CD4-positive, alpha-beta T cell treated with Interleukin-4 for 4 hours (primary cell): Measurements from ENCODE around the gene CEACAM16.
A peak's percentile ranks its signal among the peaks of the same experiment; 100 is the strongest.
"Not testable (repeated sequence)": the region's sequence is repeated elsewhere in the genome, so short reads cannot be mapped to it uniquely, and the experiment has no call there.

ENCODE experiments used
- DNase-seq: peaks from one replicate; pipeline ENCODE4 v3.0.0-alpha.2; 2020

CEACAM16 gene, protein sequence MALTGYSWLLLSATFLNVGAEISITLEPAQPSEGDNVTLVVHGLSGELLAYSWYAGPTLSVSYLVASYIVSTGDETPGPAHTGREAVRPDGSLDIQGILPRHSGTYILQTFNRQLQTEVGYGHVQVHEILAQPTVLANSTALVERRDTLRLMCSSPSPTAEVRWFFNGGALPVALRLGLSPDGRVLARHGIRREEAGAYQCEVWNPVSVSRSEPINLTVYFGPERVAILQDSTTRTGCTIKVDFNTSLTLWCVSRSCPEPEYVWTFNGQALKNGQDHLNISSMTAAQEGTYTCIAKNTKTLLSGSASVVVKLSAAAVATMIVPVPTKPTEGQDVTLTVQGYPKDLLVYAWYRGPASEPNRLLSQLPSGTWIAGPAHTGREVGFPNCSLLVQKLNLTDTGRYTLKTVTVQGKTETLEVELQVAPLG

DNA sequence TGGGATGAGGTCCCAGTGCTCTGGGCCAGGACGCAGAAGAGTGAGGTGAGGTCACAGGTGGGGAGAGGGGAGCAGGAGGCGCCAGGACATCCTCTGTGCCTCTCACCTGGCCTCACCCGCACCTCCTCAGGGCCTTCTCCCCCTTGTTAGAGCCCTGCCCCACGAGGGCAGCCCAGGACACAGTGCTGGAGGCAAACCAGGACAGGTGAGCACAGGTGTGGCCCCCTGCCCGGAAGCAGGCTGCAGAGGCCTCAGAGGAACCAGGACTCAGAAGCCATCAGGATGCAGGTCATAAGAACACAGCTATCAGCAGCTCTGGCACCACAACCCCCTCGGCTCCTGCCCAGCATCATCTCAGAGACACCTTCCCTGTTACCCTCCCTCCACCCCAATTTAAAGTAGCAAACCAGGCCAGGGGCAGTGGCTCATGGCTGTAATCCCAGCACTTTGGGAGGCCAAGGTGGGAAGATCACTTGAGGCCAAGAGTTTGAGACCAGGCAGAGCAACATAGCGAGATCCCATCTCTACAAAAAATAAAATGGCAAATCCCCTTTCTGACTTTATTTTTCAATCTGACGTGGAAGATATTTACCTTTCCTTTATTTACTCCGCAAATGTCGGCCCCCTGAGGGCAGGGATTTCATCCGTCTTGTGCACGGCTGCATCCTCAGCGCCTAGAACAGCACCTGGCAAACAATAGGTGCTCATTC is at the start of gene CEACAM16:
TSS of gene CEACAM16 (plus strand) at position 660 of the 710 bp plus-strand sequence. CDS start 2,306 bp downstream, outside the sequence.
- DNase-seq: no peak

DNA sequence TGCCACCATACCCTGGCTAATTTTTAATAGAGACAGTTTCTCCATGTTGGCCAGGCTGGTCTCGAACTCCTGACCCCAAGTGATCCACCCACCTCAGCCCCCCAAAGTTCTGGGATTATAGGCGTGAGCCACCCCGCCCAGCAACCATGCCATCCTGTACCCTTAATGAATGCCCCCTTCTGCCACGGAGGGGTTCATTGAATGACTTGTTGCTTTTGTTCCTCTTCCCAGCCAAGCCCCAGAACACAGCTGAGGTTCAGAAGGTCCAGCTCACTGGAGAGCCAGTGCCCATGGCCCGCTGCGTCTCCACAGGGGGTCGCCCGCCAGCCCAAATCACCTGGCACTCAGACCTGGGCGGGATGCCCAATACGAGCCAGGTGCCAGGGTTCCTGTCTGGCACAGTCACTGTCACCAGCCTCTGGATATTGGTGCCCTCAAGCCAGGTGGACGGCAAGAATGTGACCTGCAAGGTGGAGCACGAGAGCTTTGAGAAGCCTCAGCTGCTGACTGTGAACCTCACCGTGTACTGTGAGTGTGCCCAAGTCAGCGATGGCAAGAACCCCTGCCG is 49.3 kb upstream of the CEACAM16 start:
- DNase-seq: no peak

DNA sequence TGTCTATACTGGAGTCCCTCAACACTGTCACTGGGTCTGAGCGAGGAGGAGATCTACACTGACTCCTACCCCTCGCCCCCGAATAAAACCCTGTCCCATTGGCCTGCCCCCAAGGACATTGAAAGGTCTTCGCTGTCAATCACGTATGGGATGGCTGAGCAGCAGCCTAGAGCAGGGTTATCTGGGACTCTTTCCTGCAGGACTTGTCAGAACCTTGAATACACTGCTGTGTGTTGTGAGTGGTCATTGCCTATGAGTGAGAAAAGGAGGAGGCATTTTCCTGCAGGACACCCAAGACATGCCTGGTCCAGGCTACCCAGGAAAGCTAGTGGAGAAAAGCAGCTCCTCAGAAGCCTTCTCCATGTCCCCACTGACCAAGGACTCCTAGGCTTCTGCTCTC is 45.6 kb upstream of the CEACAM16 start:
- no peak for DNase-seq

DNA sequence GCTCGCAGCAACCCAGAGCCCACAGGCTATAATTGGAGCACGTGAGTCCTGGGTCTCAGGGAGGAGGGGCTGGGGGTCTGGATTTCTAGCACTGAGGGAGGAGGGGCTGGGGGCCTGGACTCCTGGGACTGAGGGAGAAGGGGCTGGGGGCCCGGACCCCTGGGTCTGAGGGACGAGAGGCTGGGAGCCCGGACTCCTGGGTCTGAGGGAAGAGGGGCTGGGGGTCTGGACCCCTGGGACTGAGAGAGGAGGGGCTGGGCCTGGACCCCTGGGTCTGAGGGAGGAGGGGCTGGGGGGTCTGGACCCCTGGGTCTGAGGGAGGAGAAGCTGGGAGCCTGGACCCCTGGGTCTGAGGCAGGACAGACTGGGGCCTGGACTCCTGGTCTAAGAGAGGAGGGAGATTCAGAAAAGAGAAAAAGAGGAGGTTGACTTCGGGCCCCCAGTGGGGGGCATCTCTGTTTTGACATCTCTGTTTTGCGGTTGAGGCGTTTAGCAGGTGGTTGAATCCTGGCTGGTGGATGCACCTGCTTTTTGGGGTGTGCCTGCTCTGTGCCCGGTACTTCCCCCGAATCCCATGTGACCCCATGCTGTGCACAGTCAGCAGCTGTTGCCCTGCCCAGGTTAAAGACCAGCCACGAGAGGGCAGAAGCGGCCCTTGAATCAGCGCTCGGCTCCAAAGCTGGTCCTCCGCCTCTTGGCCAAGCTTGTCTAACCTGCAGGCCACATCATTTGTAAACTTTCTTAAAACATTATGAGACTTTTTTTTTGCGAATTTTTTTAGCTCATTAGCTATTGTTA is 44.8 kb upstream of the CEACAM16 start:
- DNase-seq: peak; percentile 72

DNA sequence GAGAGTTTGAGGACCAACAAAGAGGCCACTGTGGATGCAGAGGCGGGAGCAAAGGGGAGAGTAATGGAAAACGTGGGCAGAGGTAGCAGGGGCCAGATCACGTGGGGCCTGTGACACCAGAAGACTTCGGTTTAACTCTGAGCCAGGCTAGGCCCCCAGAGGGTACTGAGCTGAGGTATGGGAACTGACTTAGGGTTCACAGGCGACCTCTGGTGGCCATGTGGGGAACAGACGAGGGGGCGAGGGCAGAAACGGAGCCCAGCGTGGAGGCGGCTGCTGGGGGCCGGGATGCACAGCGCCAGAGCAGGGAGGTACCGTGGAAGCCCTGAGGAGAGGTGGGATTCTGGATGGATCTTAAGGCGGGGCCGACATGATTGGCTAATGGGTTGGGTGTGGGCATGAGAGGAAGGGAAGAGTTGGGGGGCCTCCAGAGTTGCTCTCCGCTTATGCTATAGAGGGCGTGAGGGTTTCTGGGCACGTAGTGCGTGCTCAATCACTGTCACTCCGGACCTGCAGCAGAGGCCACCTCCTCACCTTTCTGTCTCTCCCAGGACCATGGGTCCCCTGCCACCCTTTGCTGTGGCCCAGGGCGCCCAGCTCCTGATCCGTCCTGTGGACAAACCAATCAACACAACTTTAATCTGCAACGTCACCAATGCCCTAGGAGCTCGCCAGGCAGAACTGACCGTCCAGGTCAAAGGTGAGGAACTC is 41.6 kb upstream of the CEACAM16 start:
- DNase-seq: peak; percentile 45

DNA sequence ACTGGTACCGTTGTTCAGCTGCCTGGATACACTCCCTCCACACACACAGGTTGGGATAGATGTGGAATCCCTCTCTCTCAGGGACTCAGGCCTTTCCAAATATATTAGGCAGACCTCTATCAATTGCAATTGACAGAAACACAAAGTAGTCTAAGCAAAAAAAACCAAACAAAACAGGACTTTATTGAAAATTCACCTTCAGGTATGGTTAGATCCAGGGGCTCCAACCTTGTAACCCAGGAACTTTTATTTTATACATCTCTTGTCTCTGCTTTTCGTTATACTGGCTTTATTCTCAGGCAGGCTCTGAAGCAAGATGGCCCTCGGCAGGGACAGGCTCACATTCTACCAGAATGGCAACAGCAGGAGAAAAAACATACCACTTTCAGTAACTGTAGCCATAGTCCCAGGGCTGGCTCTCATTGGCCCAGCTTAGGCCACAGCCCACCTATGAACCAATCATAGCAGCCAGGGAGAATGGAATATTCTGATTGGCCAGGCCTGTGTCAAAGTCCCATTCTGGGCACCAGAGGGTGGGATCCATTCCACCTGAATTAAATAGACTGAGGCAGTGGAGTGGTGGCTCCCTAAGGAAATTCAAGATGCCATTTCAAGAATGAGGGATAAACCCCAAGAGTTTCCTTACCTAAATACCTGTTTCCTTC is 40.8 kb upstream of the CEACAM16 start:
- DNase-seq: no peak

DNA sequence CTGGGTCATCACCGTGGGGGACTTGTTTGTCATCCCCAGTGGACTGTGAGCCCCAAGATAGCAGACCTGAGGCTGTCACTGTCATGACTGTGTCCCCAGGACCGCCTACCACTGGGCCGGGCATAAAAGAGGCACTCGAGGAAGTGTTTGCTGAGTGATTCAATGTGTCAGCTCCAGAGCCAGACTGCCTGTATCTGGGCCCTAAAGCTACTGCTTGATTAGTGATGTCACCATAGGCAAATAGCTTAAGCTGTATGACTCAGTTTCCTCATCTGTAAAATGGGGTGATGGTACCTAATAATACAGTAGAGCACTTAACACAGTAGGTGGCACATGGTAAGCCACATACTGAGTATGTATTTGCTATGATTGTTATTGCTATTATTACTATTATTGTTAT is 38.9 kb upstream of the CEACAM16 start:
- no peak for DNase-seq

DNA sequence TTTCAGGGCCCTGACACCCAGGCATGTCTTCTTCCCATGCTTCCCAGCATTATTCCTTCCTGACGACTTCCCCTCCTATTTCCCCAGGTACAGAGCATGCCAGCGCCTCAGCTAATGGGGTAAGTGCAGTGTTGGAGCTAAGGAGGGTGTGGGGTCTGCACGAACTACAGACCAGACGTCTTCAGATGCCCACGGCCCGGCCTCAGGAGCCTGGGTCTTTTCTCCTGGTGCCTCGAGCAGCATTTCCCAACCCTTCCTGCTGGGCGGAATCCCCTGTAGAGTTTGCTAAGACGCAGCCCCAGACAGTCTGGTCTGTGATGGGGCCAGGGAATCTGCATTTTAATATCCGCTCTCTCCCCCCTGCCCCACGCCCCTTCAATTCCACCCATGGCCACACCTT is 37.7 kb upstream of the CEACAM16 start:
- DNase-seq: no peak

DNA sequence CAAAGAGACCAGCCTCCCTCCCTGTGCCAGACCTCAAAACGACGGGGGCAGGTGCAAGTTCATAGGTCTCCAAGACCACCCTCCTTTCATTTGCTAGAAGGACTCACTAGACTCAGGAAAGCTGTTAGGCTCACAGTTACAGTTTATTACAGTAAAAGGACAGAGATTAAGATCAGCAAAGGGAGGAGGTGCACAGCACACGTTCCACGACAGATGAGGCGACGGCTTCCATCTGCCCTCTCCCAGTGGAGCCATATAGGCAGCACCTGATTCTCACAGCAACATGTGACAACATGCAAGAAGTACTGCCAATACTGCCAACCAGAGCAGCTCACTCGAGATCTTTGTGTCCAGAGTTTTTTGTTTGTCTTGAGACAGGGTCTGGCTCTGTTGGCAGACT is 37.0 kb upstream of the CEACAM16 start:
- no peak for DNase-seq

DNA sequence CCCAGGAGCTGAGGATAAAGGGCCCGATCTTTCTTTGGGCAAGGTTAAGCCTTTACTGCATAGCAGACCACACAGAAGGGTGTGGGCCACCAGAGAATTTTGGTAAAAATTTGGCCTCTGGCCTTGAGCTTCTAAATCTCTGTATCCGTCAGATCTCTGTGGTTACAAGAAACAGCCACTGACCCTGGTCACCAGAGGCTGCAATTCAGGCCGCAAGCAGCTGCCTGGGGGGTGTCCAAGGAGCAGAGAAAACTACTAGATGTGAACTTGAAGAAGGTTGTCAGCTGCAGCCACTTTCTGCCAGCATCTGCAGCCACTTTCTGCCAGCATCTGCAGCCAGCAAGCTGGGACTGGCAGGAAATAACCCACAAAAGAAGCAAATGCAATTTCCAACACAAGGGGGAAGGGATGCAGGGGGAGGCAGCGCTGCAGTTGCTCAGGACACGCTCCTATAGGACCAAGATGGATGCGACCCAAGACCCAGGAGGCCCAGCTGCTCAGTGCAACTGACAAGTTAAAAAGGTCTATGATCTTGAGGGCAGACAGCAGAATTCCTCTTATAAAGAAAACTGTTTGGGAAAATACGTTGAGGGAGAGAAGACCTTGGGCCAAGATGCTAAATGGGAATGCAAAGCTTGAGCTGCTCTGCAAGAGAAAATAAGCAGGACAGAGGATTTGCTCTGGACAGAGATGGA is 36.1 kb upstream of the CEACAM16 start:
- DNase-seq: no peak

DNA sequence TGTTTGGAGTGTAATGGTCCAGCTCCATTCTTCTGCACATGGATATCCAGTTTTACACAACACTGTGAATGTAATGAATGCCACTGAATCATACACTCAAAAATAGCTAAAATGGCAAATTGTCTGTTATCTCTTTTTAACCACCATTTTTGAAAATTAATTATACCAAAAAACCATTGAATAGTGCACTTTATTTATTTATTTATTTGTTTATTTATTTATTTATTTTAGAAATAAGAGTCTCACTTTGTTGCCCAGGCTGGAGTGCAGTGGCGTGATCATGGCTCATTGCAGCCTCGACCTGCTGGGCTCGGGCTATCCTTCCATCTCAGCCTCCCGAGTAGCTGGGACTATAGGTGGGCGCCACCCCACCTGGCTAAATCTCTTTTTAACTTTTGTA is 35.0 kb upstream of the CEACAM16 start:
- no peak for DNase-seq

DNA sequence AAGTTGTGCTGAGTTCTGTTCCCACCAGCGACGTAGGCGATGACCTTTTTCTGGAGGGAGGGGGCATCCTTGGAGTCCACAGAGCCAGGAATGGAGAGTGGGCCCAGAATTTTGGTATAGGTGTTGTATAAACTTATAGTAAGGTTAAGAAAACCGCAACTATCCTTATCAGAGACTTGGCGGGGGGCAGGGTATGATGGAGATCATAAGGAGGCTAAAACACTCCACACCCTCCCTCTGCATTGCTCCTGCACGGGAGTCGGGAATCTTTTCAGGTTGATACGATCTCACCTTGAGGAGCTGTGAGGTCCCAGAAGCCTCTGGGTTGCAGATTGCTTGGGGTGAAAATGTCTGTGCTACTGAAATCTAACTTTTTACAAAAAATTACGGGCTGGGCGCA is 34.0 kb upstream of the CEACAM16 start:
- DNase-seq: no peak

DNA sequence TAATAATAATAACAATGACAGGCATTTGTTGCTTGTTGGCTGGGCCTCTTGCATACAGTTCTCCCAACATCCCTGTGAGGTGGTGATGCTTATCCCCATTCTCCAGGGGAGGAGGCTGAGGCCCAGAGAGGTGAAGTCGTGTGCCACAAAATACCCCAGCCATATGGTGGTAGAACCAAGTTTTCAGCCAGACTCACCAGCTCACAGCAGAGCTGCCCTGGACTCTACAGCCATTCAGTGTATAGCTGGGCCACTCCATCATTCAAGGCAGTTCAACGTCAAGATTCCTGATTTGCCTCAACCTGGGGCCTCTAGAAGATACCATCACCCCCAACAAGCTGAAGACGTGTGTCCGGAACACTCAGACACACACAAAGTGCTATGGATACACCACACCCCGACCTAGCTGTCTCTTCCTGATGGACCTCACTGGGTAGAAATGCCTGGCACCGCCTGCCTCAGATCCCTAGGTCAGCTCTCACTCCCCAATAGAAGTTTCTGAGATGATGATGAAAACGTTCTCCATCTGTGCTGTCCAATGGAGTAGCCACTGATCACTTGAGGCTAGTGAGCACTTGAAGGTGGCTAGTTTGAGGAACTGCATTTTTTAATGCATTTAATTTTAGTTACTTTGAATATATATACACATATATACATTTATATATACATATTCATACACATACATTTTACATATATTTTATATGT is 31.9 kb upstream of the CEACAM16 start:
- no peak for DNase-seq

DNA sequence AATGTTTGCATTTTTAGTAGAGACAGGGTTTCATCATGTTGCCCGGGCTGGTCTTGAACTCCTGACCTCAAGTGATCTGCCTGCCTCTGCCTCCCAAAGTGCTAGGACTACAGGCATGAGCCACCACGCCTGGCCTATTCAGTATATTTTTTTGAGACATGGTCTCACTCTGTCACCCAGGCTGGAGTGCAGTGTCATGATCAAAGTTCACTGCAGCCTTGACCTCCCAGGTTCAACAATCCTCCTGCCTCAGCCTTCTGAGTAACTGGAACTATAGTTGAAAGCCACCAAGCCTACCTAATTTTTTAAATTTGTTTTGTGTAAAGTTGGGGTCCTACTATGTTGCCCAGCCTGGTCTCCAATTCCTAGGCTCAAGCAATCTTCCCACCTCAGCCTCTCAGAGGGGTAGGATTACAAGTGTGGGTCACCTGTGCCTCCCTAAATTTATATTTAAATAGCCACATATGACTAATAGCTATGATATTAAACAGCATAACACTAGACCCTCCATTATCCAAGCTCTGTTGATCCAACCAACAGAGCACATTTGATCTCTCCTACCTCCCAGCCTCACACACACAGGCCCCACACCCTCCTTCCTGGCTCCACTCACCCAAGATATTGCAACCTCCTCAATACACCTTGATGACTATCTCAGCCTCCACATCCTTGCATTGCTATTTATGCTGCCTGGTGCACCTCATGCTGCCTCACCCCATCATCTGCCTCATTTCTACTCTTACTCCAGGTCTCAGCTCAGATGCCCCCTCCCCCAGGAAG is 29.8 kb upstream of the CEACAM16 start:
- DNase-seq: no peak

DNA sequence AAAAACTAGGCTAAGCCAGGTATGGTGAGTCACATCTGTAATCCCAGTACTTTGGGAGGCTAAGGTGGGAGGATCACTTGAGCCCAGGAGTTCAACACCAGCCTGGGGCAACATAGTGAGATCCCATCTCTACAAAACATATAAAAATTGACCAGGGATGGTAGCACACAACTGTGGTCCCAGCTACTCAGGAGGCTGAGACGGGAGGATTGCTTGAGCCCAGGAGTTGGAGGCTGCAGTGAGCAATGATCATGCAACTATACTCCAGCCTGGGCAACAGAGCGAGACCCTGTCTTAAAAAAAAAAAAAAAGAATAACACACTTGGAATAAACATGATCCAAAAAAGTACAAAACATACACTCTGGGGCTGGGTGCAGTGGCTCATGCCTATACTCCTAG is 28.9 kb upstream of the CEACAM16 start:
- not testable (repeated sequence) for DNase-seq

DNA sequence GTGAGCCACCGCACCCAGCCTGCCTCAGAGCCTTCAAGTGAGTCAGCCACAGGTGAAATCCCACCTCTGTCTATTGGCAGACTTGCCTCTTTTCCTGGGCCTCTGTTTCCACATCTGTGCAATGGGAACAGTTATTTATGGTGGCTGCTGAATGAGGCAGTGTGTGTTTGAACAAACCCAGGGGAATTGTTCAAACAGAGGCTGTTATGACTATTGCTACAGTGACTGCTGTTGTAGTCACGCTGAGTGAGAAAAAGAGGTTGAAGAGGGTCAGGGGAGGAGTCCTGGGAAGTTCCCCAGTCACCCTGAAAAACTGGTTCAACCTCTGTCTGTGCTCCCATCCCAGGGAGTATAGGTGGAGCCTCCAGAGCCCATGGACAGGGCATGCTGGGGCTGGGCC is 27.6 kb upstream of the CEACAM16 start, which contains the start of gene CEACAM19:
TSS of gene CEACAM19 (plus strand) at position 83 of the 400 bp plus-strand sequence. CDS start 450 bp downstream, outside the sequence.
- DNase-seq: no peak

DNA sequence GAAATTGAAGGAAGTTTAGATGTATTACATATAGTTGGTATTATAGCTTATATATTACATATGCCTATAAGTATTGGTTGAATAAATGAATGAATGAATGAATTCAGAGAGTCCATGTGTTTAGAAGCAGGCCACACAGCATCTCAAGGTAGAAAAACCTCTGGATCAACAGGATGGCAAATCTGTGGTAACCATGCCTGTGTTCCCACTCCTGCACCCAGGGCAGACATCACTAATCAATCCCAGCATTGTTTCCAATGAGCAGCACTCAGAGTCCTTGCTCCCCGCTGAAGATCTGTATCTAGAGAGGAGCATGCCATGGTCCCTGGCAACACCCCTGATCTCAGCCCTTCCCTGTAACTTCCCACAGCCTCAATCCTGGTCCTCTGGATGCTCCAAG is 26.7 kb upstream of the CEACAM16 start:
- DNase-seq: no peak

DNA sequence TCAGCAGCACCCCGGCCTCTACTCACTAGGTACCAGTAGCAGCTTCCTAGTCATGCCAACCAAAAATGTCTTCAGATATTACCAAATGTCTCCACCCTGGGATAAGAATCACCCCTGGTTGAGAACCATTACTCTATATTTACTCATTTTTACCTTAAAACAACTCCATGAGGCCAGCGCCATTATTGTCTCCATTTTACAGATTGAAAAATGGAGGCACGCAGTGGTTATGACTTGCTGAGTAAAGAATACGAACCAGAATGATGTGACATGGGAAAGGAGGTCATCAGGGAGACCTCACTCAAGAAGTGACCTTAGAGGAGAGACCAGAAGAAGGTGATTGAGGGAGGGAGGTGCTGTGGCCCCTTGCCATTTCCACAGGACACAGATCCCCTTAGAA is 25.4 kb upstream of the CEACAM16 start:
- no peak for DNase-seq

DNA sequence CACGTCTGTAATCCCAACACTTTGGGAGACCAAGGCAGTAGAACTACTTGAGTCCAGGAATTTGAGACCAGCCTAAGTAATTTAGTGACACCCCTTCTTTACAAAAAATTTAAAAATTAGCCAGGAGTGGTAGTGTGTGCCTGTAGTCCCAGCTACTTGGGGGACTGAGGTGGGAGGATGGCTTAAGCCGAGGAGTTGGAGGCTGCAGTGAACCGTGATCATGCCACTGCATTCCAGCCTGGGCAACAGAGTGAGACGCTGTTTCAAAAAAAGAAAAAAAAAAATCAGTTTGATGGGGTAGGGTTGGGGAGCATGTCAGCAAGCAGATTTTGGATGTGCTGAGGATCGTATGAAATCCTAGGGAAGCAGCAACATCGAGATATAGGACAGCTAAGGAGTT is 23.4 kb upstream of the CEACAM16 start:
- DNase-seq: no peak
